Activated CD8-positive, alpha-beta memory T cell treated with anti-CD3 and anti-CD28 coated beads for 24 hours (primary cell): ENCODE results near the gene IGF1R.

ENCODE experiments used
- DNase-seq: peaks from one replicate; pipeline ENCODE4 v3.0.0-alpha.2; 2020

IGF1R gene

GRCh38 chr15:98930576-98930975 lies 282.2 kb downstream of the IGF1R start:
- no peak for DNase-seq

DNA sequence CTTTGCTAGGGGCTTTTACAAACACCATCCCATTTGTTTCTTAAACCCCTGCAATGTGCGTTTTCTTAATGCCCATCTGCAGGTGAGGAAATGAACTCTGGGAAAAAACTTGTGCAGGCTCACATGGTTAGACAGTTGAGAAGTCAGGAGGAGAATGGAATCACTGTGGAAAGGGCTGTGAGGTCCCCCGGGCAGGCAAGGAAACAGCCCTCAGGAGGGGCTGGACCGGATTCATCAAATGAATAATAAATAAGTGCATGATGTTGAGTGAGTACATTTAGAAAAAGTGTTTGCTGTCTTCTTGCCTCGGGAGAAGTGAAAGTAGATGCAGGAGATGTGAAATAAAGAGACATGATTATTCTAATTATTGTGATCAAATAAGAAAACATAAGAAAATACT lies 282.7 kb downstream of the IGF1R start:
- DNase-seq = no peak

DNA sequence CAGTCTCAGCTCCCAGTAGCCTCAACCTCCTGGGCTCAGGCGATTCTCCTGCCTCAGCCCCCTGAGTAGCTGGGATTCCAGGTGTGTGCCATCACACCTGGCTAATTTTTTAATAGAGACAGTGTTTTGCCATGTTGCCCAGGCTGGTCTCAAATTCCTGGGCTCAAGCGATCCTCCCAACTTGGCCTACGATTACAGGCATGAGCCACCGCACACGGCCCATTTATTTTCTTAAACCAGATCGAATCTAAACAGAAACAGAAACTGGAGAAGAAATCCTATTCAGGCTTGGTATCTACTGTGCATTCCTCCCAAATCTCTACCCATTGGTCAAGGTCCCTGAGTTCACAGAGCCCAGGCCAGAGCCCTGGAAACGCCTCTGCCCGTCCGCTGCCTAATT lies 285.1 kb downstream of the IGF1R start:
- no peak for DNase-seq

- no peak for DNase-seq
Observed at GRCh38 chr15:98935736-98936135, 287.4 kb downstream of the IGF1R start.

GRCh38 chr15:98937413-98938104 lies 289.2 kb downstream of the IGF1R start:
- no peak for DNase-seq

DNA sequence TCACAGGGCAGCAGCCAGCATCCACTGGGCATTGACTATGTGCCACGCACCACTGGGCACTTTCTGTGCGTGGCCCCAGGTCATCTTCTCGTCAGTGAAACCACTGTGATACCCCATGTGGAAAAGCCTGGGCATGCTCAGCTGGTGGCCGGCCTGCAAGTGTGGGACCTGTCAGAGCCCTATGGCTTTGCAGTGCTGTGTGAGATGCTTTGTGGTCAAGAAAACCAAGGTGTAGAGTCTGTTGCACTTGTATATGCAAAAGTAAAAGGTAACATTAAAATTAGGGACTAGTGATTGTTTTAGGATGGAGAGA lies 289.7 kb downstream of the IGF1R start:
- DNase-seq = no peak

DNA sequence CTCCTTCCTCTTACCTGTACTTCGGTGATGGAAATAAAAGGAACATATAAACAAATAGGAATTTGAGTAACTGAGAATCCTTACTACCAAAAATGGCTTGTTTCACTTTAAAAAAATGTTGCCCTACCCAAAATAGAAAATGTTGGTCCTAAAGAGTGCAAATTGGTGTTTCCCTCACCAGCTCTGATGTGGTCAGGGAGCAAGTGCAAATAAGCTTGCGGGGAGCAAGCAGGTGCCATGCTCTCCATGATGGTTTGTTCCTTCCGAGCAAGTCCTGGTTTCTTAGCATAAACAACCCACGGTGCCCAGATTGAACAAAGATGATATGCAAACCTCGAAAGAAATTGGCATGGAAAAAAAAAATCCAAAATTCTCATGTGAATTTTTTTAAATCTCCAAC lies 290.5 kb downstream of the IGF1R start:
- no peak for DNase-seq

DNA sequence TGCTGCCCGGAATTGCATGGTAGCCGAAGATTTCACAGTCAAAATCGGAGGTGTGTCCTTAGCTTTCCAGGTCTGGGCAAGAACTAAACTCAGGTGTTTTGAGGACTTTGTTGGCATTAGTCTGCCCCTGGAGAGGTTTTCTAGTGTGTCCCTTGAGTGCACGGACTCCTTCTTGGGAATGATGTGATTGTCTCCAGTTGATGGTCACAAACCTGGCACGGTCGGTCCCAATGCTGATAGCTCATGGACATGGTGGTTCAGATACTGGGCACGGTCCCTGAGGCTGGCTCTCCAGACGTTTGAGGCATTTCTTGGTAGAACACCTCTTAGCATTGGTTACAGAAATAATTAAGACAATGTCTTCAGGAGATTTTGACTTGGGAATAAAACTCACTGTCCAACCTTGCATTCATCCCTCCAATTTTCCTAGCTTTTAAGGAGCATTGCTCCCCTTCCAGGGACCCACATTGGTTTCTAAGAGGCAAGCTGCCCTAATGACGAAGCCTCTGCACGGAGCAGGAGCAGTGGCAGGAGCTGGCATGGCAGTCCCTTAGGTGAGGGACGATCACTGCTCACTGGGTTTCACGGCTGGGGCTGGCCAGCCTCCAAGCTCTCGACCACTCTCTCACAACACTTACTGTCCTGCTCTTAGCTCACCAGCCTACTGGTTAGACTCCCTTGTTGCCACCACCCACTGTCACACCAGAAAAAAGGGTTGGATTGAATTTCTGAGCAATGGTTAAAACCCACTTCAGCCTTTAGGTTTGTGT lies 291.2 kb downstream of the IGF1R start:
- no peak for DNase-seq

GRCh38 chr15:98941595-98942255 lies 293.4 kb downstream of the IGF1R start:
- DNase-seq = no peak

GRCh38 chr15:98942431-98942830 lies 294.1 kb downstream of the IGF1R start:
- DNase-seq = no peak

- DNase-seq = no peak
Observed at GRCh38 chr15:98943051-98943508, 294.7 kb downstream of the IGF1R start.

DNA sequence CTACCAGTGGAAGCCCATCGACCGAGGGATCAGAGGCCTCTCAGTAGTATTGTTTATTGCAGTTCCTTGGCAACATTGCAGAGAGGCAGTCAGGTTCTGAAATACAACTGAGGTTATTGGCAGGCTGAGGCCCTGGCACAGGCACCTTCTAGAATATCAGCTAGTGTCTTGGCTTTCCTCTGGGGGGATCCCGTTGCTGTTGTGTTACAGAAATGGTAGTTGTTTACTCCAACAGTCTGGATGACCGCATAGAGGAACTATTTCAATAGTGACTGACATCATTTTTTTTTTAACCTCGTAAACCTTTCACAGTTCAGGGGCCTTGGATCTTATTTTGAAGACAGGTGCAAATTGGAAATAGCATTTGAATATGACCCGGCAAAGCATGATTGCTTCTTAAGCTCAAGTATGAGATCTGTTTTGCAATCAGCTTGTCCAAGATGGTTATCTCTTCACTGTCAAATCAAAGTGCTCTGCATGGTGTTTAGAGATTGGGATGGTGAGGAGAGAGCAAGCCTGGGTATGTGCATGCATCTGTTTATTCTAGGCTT lies 295.3 kb downstream of the IGF1R start:
- no peak for DNase-seq

- no peak for DNase-seq
Observed at GRCh38 chr15:98946301-98947255, 298.2 kb downstream of the IGF1R start.

DNA sequence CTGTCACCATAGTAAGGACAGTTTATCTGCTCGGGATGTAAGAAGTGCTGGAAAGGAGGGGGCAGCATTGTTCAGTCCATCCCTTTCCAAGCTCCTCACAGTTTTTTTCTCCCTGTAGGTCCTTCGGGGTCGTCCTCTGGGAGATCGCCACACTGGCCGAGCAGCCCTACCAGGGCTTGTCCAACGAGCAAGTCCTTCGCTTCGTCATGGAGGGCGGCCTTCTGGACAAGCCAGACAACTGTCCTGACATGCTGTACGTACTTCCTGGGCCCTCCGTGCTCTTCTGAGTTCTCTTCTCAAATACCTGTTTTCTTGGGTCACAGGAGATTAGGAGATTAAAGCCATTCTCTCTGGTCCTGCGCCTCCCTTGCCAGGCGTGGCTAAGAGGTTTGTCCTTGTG lies 300.1 kb downstream of the IGF1R start:
- no peak for DNase-seq

DNA sequence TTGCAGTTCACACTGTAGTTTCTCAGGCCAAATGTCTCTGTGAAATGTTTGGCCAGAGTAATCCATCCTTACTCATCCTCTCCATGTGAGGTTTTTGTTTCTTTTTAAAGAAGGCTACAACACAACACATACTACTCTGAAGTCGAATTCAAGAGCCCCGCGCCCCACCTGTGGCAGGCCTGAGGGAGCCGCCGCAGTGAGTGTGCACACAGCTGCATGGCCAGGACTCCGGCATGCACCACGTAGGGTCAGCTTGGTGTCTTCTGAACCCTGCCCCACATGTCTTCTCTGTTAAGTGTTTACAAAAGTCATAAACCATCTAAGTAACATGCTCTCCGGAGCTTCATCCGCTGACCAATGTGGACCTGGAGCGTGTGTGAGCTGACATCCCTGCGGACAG lies 300.6 kb downstream of the IGF1R start:
- no peak for DNase-seq

- no peak for DNase-seq
Observed at GRCh38 chr15:98949624-98950023, 301.3 kb downstream of the IGF1R start.

DNA sequence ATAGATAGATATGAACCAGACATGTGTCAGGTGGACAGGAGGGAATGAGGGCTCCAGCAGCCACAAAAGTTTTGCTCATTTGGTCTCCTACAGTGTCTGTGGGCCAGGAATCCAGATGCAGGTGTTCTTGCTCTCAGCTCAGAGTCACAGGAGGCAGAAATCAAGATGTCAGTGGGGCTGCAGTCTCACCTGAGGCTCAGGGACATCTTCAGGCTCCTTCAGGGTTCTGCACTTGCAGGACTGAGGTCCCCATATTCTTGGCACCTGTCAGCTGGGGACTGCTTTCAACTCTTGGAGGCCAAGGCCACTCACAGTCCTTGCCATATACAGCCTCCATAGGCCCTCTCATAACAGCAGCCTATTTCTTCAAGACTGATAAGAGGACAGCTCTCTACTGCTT lies 301.9 kb downstream of the IGF1R start:
- DNase-seq = no peak

GRCh38 chr15:98951004-98951403 lies 302.7 kb downstream of the IGF1R start:
- DNase-seq = no peak

GRCh38 chr15:98951493-98952320 lies 303.4 kb downstream of the IGF1R start:
- no peak for DNase-seq

- DNase-seq = no peak
Observed at GRCh38 chr15:98952381-98952803, 304.1 kb downstream of the IGF1R start.

- DNase-seq = no peak
Observed at GRCh38 chr15:98953000-98953787, 304.9 kb downstream of the IGF1R start.
